Loucy (cell line): ENCODE results near the gene ZSCAN21.

Source experiments
- H2AFZ ChIP-seq: fragments of 200-600 bp; sonication (generic); 2 replicates; pipeline ENCODE4 v1.6.0; 2016; ENCODE audit warnings: antibody characterized with exemption, mild to moderate bottlenecking, low read length, moderate library complexity
- H3F3A ChIP-seq: fragments of 200-600 bp; 2 replicates; pipeline ENCODE4 v1.6.0; 2016; ENCODE audit warnings: antibody characterized with exemption, low read depth, mild to moderate bottlenecking
- H3K27me3 ChIP-seq: fragments of 200-600 bp; sonication (generic); 2 replicates; pipeline ENCODE4 v1.6.1; 2014; ENCODE audit warnings: low read length, mild to moderate bottlenecking; ENCODE audit not compliant: insufficient read depth, poor library complexity, severe bottlenecking
- H3K36me3 ChIP-seq: fragments of 200-600 bp; sonication (generic); 2 replicates; pipeline ENCODE4 v1.6.1; 2016; ENCODE audit warnings: low read length; ENCODE audit not compliant: insufficient read depth
- H3K4me1 ChIP-seq: fragments of 200-600 bp; sonication (generic); 2 replicates; pipeline ENCODE4 v1.5.1; 2014; ENCODE audit warnings: low read length, mild to moderate bottlenecking; ENCODE audit not compliant: insufficient read depth, poor library complexity, severe bottlenecking
- H3K4me2 ChIP-seq: fragments of 200-600 bp; sonication (generic); 2 replicates; pipeline ENCODE4 v1.6.0; 2014; ENCODE audit warnings: antibody characterized with exemption, low read length, low read depth, mild to moderate bottlenecking; ENCODE audit not compliant: poor library complexity, severe bottlenecking
- H3K4me3 ChIP-seq: fragments of 200-600 bp; sonication (generic); 2 replicates; pipeline ENCODE4 v1.5.1; 2014; ENCODE audit warnings: low read length, mild to moderate bottlenecking, mixed read lengths; ENCODE audit not compliant: poor library complexity, severe bottlenecking
- H3K79me2 ChIP-seq: fragments of 200-600 bp; sonication (generic); 2 replicates; pipeline ENCODE4 v1.6.1; 2014; ENCODE audit warnings: low read length; ENCODE audit not compliant: insufficient read depth
- H3K9ac ChIP-seq: fragments of 200-600 bp; sonication (generic); 2 replicates; pipeline ENCODE4 v1.6.0; 2014; ENCODE audit warnings: mild to moderate bottlenecking, low read depth, low read length, moderate library complexity; ENCODE audit not compliant: poor library complexity, severe bottlenecking
- H3K9me2 ChIP-seq: fragments of 200-600 bp; sonication (generic); replicated peaks from 2 replicates; pipeline ENCODE4 v1.6.1; 2016; ENCODE audit warnings: low read depth, low read length, mixed read lengths
- H3K9me3 ChIP-seq: fragments of 200-600 bp; sonication (generic); 2 replicates; pipeline ENCODE4 v1.6.1; 2014; ENCODE audit warnings: mild to moderate bottlenecking, antibody characterized with exemption, low read length, low read depth; ENCODE audit not compliant: insufficient read depth
- H4K20me1 ChIP-seq: fragments of 200-600 bp; sonication (generic); 2 replicates; pipeline ENCODE4 v1.6.0; 2014; ENCODE audit warnings: antibody characterized with exemption, low read length, mild to moderate bottlenecking; ENCODE audit not compliant: insufficient read depth, poor library complexity, severe bottlenecking
- CTCF ChIP-seq: fragments of 200-600 bp; sonication (generic); conservative IDR thresholded peaks from 2 replicates; pipeline ENCODE4 v1.5.1; 2014; ENCODE audit warnings: mild to moderate bottlenecking, antibody characterized with exemption, low read length
- EZH2phosphoT487 ChIP-seq: fragments of 200-600 bp; IDR thresholded peaks from 2 replicates; pipeline ENCODE4 v1.6.1; 2018; ENCODE audit warnings: antibody characterized with exemption, mild to moderate bottlenecking, moderate library complexity, borderline replicate concordance

Gene ZSCAN21

GRCh38 chr7:100075418-100075817 is 25.8 kb downstream of the ZSCAN21 start:
- H3K79me2 ChIP-seq: peaks cover 42% of the 10 kb centered on the region

GRCh38 chr7:100077205-100077604 is 27.6 kb downstream of the ZSCAN21 start:
- Histone ChIP-seq H3K79me2 (peaks cover 53% of the 10 kb centered on the region), H3K36me3 (peaks cover 58% of the 10 kb centered on the region), H3K4me1 (peaks cover 16% of the 10 kb centered on the region), H4K20me1 (peaks cover 44% of the 10 kb centered on the region), H3K9me3 (peaks cover 7% of the 10 kb centered on the region; the same call in 1 of the 2 replicates), H3F3A (no peaks in the 10 kb centered on the region), H3K4me2 (no peak overlapping the region), H3K9me2 (no peaks in the 10 kb centered on the region), H3K4me3 (no peak overlapping the region), H3K9ac (no peak overlapping the region), H3K27me3 (no peaks in the 10 kb centered on the region), H2AFZ (no peak overlapping the region)
- TF ChIP-seq EZH2phosphoT487 (no peak), CTCF (no peak)

More at GRCh38 chr7:100075418-100075817, 25.8 kb downstream of the ZSCAN21 start:
- TF ChIP-seq EZH2phosphoT487 (no peak), CTCF (no peak)
- H3F3A ChIP-seq: no peaks in the 10 kb centered on the region
- H3K27me3 ChIP-seq: no peaks in the 10 kb centered on the region
- H3K9me3 ChIP-seq: peaks cover 24% of the 10 kb centered on the region; the same call in 1 of the 2 replicates
- H3K9me2 ChIP-seq: no peaks in the 10 kb centered on the region
- peaks cover 34% of the 10 kb centered on the region for H4K20me1 ChIP-seq
- H2AFZ ChIP-seq: no peak overlapping the region
- peaks cover 16% of the 10 kb centered on the region for H3K4me1 ChIP-seq
- H3K4me2 ChIP-seq: no peak overlapping the region
- no peak overlapping the region for H3K4me3 ChIP-seq
- H3K9ac ChIP-seq: no peak overlapping the region
- H3K36me3 ChIP-seq: peaks cover 76% of the 10 kb centered on the region

GRCh38 chr7:100079024-100079560 is 29.5 kb downstream of the ZSCAN21 start:
- peak overlapping the region; percentile 82 for H3K4me2 ChIP-seq
- no peak overlapping the region for H2AFZ ChIP-seq
- H3K79me2 ChIP-seq: peaks cover 53% of the 10 kb centered on the region

More at GRCh38 chr7:100079024-100079560, 29.5 kb downstream of the ZSCAN21 start:
- Histone ChIP-seq H3K36me3 (peaks cover 39% of the 10 kb centered on the region; the same call in 1 of the 2 replicates), H3K9me3 (no peaks in the 10 kb centered on the region), H3K4me1 (peaks cover 16% of the 10 kb centered on the region), H3K27me3 (no peaks in the 10 kb centered on the region), H3K9me2 (no peaks in the 10 kb centered on the region), H3K4me3 (peak overlapping the region; percentile 95), H3K9ac (peak overlapping the region; percentile 97), H4K20me1 (peaks cover 44% of the 10 kb centered on the region), H3F3A (no peaks in the 10 kb centered on the region)
- TF ChIP-seq CTCF (no peak), EZH2phosphoT487 (no peak)
